Measurements from ENCODE around the gene MRPS23.

DNA sequence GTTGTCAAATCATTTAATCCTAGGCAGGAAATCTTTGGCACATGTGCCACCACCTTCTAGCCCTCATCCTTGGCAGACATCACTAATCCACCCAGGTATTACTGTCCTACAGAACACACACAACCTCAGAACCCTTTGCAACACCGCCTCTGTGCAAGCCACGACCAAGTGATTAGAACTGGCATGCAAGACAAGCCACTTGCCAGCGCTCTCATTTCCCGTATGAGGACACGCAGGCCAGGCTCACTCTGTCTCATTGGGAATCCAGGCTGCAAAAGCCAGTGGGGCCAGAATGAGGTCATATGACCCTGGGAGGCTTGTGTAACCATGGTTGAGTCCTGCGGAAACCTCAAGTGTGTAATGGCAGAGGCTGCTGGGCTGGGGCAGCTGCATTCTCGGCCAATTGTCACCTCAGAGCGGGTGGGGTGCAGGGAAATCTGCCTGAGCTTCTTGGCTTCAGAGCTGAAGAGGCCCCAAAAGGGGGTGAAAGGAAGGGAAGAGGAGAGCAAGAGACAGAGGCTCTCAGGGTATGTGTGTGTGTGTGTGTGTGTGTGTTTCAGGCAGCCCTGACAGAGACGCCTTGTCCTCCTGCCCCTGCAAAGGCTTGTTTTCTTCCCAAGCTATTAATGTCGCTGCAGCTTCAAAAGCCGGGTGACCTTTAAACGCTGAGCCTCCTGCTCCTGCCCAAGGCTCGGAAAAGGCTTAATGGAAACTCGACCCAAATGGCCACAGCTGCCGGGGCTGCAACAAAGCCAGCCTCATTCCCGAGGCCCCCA is 43.2 kb upstream of the MRPS23 start:
- peak; percentile 32; the same call in 1 of the 2 replicates for TF ChIP-seq ZNF335 (tag by site-specific recombination; conservative IDR thresholded peaks at IDR 0.05)
- TF ChIP-seq, protein P1, sequence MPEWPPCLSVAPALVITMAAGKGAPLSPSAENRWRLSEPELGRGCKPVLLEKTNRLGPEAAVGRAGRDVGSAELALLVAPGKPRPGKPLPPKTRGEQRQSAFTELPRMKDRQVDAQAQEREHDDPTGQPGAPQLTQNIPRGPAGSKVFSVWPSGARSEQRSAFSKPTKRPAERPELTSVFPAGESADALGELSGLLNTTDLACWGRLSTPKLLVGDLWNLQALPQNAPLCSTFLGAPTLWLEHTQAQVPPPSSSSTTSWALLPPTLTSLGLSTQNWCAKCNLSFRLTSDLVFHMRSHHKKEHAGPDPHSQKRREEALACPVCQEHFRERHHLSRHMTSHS (tag by site-specific recombination; IDR thresholded peaks at IDR 0.05) = no peak
- TF ChIP-seq, protein P2, sequence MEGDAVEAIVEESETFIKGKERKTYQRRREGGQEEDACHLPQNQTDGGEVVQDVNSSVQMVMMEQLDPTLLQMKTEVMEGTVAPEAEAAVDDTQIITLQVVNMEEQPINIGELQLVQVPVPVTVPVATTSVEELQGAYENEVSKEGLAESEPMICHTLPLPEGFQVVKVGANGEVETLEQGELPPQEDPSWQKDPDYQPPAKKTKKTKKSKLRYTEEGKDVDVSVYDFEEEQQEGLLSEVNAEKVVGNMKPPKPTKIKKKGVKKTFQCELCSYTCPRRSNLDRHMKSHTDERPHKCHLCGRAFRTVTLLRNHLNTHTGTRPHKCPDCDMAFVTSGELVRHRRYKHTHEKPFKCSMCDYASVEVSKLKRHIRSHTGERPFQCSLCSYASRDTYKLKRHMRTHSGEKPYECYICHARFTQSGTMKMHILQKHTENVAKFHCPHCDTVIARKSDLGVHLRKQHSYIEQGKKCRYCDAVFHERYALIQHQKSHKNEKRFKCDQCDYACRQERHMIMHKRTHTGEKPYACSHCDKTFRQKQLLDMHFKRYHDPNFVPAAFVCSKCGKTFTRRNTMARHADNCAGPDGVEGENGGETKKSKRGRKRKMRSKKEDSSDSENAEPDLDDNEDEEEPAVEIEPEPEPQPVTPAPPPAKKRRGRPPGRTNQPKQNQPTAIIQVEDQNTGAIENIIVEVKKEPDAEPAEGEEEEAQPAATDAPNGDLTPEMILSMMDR (tag by site-specific recombination; IDR thresholded peaks at IDR 0.05) = no peak
- TF ChIP-seq ZNF211 (tag by site-specific recombination; IDR thresholded peaks at IDR 0.05; ENCODE audit: low read depth) = no peak
- TF ChIP-seq, protein P3, sequence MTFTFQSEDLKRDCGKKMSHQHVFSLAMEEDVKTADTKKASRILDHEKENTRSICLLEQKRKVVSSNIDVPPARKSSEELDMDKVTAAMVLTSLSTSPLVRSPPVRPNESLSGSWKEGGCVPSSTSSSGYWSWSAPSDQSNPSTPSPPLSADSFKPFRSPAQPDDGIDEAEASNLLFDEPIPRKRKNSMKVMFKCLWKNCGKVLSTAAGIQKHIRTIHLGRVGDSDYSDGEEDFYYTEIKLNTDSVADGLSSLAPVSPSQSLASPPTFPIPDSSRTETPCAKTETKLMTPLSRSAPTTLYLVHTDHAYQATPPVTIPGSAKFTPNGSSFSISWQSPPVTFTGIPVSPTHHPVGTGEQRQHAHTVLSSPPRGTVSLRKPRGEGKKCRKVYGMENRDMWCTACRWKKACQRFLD (tag by site-specific recombination; IDR thresholded peaks at IDR 0.05) = no peak
- TF ChIP-seq ZSCAN30 (tag by site-specific recombination; IDR thresholded peaks at IDR 0.05) = no peak
- TF ChIP-seq, protein P4, sequence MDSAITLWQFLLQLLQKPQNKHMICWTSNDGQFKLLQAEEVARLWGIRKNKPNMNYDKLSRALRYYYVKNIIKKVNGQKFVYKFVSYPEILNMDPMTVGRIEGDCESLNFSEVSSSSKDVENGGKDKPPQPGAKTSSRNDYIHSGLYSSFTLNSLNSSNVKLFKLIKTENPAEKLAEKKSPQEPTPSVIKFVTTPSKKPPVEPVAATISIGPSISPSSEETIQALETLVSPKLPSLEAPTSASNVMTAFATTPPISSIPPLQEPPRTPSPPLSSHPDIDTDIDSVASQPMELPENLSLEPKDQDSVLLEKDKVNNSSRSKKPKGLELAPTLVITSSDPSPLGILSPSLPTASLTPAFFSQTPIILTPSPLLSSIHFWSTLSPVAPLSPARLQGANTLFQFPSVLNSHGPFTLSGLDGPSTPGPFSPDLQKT (IDR thresholded peaks at IDR 0.05; ENCODE audit: borderline replicate concordance, low read depth, low read length) = no peak
- TF ChIP-seq ZNF274 (IDR thresholded peaks at IDR 0.05; ENCODE audit: low read length) = no peak
- TF ChIP-seq ZNF274 (tag by site-specific recombination; IDR thresholded peaks at IDR 0.05; ENCODE audit: borderline replicate concordance) = no peak
- TF ChIP-seq, protein P5, sequence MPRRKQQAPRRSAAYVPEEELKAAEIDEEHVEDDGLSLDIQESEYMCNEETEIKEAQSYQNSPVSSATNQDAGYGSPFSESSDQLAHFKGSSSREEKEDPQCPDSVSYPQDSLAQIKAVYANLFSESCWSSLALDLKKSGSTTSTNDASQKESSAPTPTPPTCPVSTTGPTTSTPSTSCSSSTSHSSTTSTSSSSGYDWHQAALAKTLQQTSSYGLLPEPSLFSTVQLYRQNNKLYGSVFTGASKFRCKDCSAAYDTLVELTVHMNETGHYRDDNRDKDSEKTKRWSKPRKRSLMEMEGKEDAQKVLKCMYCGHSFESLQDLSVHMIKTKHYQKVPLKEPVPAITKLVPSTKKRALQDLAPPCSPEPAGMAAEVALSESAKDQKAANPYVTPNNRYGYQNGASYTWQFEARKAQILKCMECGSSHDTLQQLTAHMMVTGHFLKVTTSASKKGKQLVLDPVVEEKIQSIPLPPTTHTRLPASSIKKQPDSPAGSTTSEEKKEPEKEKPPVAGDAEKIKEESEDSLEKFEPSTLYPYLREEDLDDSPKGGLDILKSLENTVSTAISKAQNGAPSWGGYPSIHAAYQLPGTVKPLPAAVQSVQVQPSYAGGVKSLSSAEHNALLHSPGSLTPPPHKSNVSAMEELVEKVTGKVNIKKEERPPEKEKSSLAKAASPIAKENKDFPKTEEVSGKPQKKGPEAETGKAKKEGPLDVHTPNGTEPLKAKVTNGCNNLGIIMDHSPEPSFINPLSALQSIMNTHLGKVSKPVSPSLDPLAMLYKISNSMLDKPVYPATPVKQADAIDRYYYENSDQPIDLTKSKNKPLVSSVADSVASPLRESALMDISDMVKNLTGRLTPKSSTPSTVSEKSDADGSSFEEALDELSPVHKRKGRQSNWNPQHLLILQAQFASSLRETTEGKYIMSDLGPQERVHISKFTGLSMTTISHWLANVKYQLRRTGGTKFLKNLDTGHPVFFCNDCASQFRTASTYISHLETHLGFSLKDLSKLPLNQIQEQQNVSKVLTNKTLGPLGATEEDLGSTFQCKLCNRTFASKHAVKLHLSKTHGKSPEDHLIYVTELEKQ (tag by site-specific recombination; IDR thresholded peaks at IDR 0.05; ENCODE audit: borderline replicate concordance) = no peak
- TF ChIP-seq, protein P6, sequence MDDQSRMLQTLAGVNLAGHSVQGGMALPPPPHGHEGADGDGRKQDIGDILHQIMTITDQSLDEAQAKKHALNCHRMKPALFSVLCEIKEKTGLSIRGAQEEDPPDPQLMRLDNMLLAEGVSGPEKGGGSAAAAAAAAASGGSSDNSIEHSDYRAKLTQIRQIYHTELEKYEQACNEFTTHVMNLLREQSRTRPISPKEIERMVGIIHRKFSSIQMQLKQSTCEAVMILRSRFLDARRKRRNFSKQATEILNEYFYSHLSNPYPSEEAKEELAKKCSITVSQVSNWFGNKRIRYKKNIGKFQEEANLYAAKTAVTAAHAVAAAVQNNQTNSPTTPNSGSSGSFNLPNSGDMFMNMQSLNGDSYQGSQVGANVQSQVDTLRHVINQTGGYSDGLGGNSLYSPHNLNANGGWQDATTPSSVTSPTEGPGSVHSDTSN (CRISPR knock-in tag; IDR thresholded peaks at IDR 0.05) = no peak
- TF ChIP-seq ZNF558 (tag by site-specific recombination; IDR thresholded peaks at IDR 0.05) = no peak
